ENCODE measurements around the gene GARIN1A.
"Not testable (repeated sequence)": the region's sequence is repeated elsewhere in the genome, so short reads cannot be mapped to it uniquely, and the experiment has no call there.

GARIN1A gene

GRCh38 chr7:128671992-128672391, at the start of gene GARIN1A:
GARIN1A (plus strand) TSS chr7:128672292; CDS start chr7:128672398, 106 bp downstream.
- FAIRE-seq, result no peak

DNA sequence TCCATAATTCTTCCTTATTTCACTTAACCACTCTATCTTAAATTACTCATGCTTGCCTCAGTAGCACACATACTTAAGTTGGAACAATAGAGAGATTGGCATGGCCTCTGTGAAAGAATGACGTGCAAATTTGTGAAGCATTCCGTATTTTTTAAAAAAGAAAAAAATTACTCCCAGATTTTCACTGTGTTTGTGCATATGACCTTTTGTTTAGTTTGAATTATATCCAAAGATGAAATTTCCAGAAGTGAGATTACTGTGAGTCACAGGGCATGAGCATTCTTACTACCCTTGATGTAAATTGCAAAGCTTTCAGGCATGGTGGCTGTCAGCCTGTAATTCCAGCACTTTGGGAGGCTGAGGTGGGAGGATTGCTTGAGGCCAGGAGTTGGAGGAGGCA, 45.0 kb upstream of the GARIN1A start:
- not testable (repeated sequence) for FAIRE-seq

DNA sequence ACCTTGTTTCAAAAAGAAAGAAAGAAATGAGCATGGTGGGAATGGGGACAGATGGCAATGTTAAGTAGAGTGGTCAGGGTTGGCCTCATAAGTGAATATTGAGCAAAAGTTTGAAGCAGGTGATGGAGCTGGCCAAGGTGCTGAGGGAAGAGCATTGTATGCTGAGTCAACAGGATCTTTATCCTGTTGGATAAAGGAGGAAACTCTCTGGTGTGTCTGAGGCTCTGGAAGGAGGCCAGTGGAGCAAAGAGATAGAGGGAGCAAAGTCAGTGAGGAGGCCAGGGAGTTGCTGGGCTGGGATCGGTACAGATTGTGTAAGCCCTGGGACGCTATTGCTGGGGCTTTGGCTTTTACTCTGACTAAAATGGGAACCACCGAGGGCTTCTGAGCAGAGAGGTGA, 38.2 kb upstream of the GARIN1A start:
- not testable (repeated sequence) for FAIRE-seq

DNA sequence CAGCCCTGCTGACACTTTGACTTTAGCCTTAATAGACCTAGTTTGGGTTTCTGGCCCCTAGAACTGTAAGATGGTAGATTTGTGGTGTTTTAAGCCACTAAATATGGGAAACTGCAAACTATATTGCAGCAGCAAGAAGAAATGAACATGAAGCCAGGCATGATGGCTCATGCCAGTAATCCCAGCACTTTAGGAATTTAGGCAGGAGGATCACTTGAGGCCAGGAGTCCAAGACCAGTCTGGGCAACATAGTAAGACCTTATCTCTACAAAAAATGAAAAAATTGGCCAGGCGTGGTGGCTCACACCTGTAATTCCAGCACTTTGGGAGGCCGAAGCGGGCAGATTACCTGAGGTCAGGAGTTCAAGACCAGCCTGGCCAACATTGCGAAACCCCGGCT, 26.9 kb upstream of the GARIN1A start:
- FAIRE-seq, result not testable (repeated sequence)

DNA sequence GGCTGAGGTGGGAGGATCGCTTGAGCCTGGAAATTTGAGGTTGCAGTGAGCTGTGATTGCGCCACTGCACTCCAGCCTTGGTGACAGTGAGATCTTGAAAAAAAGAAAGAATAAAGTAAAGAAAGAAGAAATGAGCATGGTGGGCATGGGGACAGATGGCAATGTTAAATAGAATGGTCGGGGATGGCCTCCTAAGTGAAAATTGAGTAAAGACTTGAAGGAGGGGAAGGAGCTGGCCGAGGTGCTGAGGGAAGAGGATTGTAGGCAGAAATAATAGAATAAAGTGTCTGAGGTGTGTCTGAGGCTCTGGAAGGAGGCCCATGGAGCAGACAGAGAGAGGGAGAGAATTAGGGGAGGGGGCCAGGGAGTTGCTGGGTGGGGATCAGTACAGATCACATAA, 26.2 kb upstream of the GARIN1A start:
- not testable (repeated sequence) for FAIRE-seq

- FAIRE-seq, result not testable (repeated sequence)
Observed at GRCh38 chr7:128646877-128647276, 25.2 kb upstream of the GARIN1A start.

DNA sequence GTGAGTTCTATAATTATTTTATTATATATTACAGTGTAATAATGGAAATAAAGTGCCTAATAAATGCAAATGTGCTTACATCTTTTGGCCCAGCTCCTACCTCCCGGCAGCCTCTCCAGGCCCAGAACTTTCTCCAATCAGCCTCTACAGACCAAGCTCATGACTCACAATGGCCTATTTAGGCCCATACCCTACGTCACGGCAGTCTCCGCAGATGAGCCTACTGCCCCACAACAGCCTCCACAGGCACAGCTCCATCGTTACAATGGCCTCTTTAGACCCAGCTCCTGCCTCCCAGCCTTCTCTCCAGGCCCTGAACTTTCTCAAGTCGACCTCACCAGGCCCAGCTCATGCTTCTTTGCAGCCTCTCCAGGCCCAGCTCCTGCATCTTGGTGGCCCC, 21.0 kb upstream of the GARIN1A start:
- FAIRE-seq, result not testable (repeated sequence)

DNA sequence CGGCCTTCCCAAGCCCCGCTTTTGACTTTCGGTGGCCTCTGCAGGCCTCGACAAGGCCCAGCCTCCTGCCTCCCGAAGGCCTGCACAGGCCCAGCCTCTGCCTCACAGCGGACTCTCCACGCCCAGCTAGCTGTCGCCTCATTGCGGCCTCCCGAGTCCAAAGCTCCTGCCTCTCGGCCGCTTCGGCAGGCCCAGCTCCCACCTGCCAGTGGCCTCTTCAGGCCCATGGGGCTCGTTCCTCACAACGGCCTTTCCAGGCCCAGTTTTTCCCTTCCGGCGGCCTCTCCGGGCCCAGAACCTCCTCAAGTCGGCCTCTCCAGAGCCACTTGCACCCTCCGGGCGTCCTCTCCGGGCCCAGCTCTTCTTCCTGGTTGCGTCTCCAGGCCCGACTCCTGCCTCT, 19.5 kb upstream of the GARIN1A start:
- FAIRE-seq, result not testable (repeated sequence)

DNA sequence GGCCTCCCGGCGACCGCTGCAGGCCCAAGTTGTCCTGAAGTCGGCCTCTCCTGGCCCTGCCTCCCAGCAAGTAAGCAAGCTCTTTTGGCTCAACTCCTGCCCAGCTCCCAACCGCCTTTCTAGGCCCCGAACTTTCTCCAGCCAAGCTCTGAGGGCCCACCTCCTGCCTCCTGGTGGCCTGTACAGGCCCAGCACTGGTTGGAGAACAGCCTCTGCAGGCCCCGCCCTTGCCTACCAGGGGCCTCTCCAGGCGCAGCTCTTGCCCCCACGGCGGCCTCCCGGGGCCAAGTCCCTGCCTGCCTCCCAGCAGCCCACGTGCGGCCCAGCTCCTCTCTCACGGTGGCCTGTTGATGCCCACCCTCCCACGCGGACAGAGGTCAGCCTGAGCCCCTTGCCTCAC, 18.9 kb upstream of the GARIN1A start:
- not testable (repeated sequence) for FAIRE-seq

DNA sequence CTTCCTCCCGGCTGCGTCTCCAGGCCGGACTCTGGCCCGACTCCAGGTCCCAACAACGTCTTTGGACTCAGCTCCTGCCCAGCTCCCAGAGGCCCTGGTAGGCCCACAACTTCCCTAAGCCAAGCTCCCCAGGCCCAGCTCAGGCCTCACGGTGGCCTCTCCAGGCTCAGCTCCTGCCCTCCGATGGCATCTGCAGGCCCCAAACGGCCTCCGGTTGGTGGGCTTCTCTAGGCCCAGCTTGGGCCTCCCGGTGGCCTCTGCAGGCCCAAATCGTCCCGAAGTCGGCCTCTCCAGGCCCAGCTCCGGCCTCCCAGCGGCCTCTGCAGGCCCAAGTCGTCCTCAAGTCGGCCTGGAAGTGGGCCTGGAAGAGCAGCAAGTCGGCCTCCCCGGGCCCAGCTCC, 18.0 kb upstream of the GARIN1A start:
- not testable (repeated sequence) for FAIRE-seq

DNA sequence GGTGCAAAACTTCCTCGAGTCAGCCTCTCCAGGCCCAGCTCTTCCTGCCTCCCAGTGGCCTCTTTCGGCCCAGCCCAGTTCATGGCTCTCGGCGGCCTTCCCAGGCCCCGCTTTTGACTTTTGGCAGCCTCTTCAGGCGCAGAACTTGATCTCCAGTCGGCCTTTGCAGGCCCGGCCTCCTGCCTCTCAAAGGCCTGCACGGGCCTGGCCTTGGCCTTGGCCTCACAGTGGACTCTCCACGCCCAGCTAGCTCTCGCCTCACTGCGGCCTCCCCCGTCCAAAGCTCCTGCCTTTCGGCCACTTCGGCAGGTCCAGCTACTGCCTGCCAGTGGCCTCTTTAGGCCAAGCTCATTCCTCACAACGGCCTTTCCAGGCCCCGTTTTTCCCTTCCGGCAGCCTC, 17.6 kb upstream of the GARIN1A start:
- not testable (repeated sequence) for FAIRE-seq

- not testable (repeated sequence) for FAIRE-seq
Observed at GRCh38 chr7:128658428-128658827, 13.7 kb upstream of the GARIN1A start.

DNA sequence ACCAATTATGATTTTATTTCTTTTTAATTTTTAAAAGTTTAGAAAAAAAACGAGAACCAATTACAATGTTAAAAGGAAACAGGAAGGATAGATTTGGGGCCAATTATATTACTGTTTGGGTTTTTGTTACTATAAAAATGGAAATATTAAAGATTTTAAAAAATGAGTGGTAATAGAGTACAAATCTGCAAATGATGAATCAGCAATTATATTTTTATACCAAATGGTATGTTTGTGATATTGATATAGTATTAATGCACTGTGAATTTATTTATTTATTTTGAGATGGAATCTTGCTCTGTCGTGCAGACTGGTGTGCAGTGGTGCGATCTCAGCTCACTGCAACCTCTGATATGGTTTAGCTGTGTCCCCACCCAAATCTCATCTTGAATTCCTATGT, 11.5 kb upstream of the GARIN1A start:
- FAIRE-seq, result no peak

GRCh38 chr7:128661446-128661845, 10.6 kb upstream of the GARIN1A start:
- FAIRE-seq, result no peak

GRCh38 chr7:128662091-128662490, 10.0 kb upstream of the GARIN1A start:
- no peak for FAIRE-seq

- not testable (repeated sequence) for FAIRE-seq
Observed at GRCh38 chr7:128663223-128663622, 8.9 kb upstream of the GARIN1A start.

GRCh38 chr7:128665057-128665456, 7.0 kb upstream of the GARIN1A start:
- FAIRE-seq, result no peak

DNA sequence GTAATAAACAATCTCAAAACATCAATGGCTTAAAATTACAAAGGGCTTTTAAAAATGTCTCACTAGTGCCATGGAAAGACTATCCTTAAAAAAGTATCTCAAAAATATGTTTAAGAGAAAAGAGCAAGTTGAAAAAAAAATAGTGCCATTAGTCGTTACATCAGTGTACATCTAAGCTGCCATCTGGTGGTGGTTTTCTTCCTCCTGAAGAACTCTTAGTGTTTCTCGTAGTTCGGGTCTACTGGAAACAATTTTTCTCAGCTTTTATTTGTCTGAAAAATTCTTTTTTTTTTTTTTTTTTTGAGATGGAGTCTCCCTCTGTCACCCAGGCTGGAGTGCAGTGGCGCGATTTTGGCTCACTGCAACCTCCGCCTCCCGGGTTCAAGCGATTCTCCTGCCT, 5.9 kb upstream of the GARIN1A start:
- FAIRE-seq, result peak; percentile 47

- FAIRE-seq, result no peak
Observed at GRCh38 chr7:128672927-128673517, 930 bp downstream of the GARIN1A start.

DNA sequence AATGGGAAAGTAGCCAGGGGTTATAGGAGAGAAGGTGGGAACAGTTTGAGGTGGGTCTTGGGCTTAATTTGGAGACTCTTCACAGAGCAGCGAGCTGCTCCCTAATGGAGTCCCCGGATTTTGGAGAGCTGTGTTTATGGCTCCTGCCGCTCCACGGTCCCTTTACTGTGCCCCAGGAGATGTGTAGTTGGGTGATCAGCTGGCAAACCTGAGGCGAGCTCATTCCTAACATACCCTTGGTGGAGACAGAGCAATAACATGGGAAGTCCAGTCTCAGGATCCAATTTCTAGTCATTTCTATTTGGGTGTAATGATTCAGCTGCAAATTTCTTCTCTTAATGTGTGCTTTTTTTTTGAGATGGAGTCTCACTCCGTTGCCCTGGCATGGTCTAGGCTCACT, 1.5 kb downstream of the GARIN1A start:
- no peak for FAIRE-seq

- FAIRE-seq, result no peak
Observed at GRCh38 chr7:128676665-128677064, 4.6 kb downstream of the GARIN1A start.

DNA sequence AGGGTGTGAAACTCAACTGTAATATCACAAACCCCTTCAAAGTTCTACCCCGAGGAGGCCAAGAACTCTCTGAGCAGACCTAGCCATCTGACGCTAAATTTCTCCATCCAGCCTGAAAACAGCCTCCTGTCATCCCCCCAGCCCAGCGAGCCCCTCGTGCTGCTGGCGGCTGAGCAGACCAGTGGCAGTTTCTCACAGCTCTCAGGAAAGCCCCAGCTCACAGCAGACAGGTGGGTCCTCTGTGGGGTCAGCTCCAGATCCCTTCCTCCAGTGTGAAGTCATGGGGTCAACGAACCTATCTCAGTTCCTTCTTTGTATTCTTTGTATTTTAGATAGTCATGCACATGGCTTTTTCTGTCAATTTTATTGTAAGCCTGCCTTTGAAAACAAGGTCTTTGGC, 7.8 kb downstream of the GARIN1A start:
- FAIRE-seq, result no peak

- no peak for FAIRE-seq
Observed at GRCh38 chr7:128681794-128682537, 9.9 kb downstream of the GARIN1A start.

DNA sequence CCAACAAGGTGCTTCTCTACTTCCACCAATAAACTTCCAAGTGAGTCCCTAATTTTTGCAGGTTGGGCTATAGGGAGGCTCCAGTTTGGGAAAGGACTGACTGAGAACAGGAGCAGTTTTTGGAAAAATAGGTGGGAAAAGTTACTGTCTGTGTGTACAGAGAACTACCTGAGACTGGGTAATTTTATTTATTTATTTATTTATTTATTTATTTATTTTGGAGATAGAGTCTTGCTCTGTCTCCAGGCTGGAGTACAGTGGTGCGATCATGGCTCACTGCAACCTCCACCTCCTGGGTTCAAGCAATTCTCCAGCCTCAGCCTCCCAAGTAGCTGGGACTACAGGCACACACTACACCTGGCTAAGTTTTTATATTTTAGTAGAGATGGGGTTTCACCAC, 11.2 kb downstream of the GARIN1A start:
- FAIRE-seq, result not testable (repeated sequence)

GRCh38 chr7:128683738-128684137, 11.6 kb downstream of the GARIN1A start:
- FAIRE-seq, result not testable (repeated sequence)

Data from TTC549 (cell line).